Chondrocyte (in vitro differentiated cells): ENCODE results near the gene OAS2. TPM values are rescaled to one million over a fixed set of nuclear protein-coding genes. Genes with fewer than 3 reads are reported as not detected.

ENCODE experiments used
- DNase-seq: peaks from one replicate; pipeline ENCODE4 v3.0.0; 2021; ENCODE audit warnings: mixed read lengths, low spot score
- H3K27ac Mint-ChIP-seq: one replicate; pipeline ENCODE4 v1.8.0; 2021; ENCODE audit warnings: mild to moderate bottlenecking, moderate library complexity, mixed read lengths; ENCODE audit not compliant: unreplicated experiment
- H3K27me3 Mint-ChIP-seq: 2 replicates; pipeline ENCODE4 v1.8.0; 2021; ENCODE audit warnings: low read depth, mixed read lengths
- H3K36me3 Mint-ChIP-seq: 2 replicates; pipeline ENCODE4 v1.8.0; 2021; ENCODE audit warnings: low read depth, mixed read lengths
- H3K4me1 Mint-ChIP-seq: 2 replicates; pipeline ENCODE4 v1.8.0; 2021; ENCODE audit warnings: low read depth, mild to moderate bottlenecking, mixed read lengths
- H3K4me3 Mint-ChIP-seq: one replicate; pipeline ENCODE4 v1.8.0; 2021; ENCODE audit warnings: mild to moderate bottlenecking, moderate library complexity, mixed read lengths; ENCODE audit not compliant: unreplicated experiment
- H3K9me3 Mint-ChIP-seq: 2 replicates; pipeline ENCODE4 v1.8.0; 2021; ENCODE audit warnings: low read depth, mixed read lengths
- CTCF ChIP-seq: fragments of 200-600 bp; sonication (generic); IDR thresholded peaks from 2 replicates; pipeline ENCODE4 v1.5.0; 2021; ENCODE audit warnings: antibody characterized with exemption, mild to moderate bottlenecking, moderate library complexity
- total RNA-seq: library from RNA; stranded (reverse); gene quantifications from 3 replicates; pipeline ENCODE4 v1.2.1, GENCODE V29; 2021

The OAS2 gene
- total RNA-seq, 1 donor from 2014 or later: 0.07 TPM

- Mint-ChIP-seq H3K36me3 (peaks cover 2% of the 10 kb centered on the region), H3K27ac (no peak overlapping the region), H3K4me1 (peaks cover 2% of the 10 kb centered on the region), H3K27me3 (peaks cover 39% of the 10 kb centered on the region), H3K9me3 (no peaks in the 10 kb centered on the region), H3K4me3 (no peak overlapping the region)
- TF ChIP-seq CTCF: no peak
- DNase-seq: peak; percentile 88
Measured at GRCh38 chr12:113057565-113058485, 79.5 kb downstream of the OAS2 start.

GRCh38 chr12:113058553-113058952 lies 80.2 kb downstream of the OAS2 start:
- H3K27me3 Mint-ChIP-seq: peaks cover 33% of the 10 kb centered on the region
- H3K4me3 Mint-ChIP-seq: no peak overlapping the region
- no peak overlapping the region for H3K27ac Mint-ChIP-seq
- no peaks in the 10 kb centered on the region for H3K36me3 Mint-ChIP-seq
- no peak for TF ChIP-seq CTCF
- DNase-seq: no peak
- no peaks in the 10 kb centered on the region for H3K9me3 Mint-ChIP-seq
- H3K4me1 Mint-ChIP-seq: peaks cover 2% of the 10 kb centered on the region

GRCh38 chr12:113059071-113059595 lies 80.8 kb downstream of the OAS2 start:
- peaks cover 34% of the 10 kb centered on the region for H3K27me3 Mint-ChIP-seq
- no peaks in the 10 kb centered on the region for H3K9me3 Mint-ChIP-seq
- peak; percentile 2 for DNase-seq
- H3K36me3 Mint-ChIP-seq: no peaks in the 10 kb centered on the region
- H3K4me1 Mint-ChIP-seq: peaks cover 2% of the 10 kb centered on the region
- H3K4me3 Mint-ChIP-seq: no peak overlapping the region
- TF ChIP-seq CTCF: no peak
- H3K27ac Mint-ChIP-seq: no peak overlapping the region

GRCh38 chr12:113060336-113060960 lies 82.1 kb downstream of the OAS2 start:
- Mint-ChIP-seq H3K4me3 (no peak overlapping the region), H3K4me1 (peaks cover 2% of the 10 kb centered on the region), H3K36me3 (no peaks in the 10 kb centered on the region), H3K27ac (no peak overlapping the region), H3K9me3 (no peaks in the 10 kb centered on the region), H3K27me3 (peaks cover 34% of the 10 kb centered on the region)
- DNase-seq: peak; percentile 33
- TF ChIP-seq CTCF: no peak

- H3K4me3 Mint-ChIP-seq: no peak overlapping the region
- H3K27ac Mint-ChIP-seq: no peak overlapping the region
- no peak for TF ChIP-seq CTCF
- no peaks in the 10 kb centered on the region for H3K36me3 Mint-ChIP-seq
- H3K27me3 Mint-ChIP-seq: peaks cover 30% of the 10 kb centered on the region
- peak; percentile 33 for DNase-seq
- no peaks in the 10 kb centered on the region for H3K9me3 Mint-ChIP-seq
- peaks cover 2% of the 10 kb centered on the region for H3K4me1 Mint-ChIP-seq
Measured at GRCh38 chr12:113061061-113061694, 82.9 kb downstream of the OAS2 start.
